ENCODE measurements around the gene OLA1.

The OLA1 gene

DNA sequence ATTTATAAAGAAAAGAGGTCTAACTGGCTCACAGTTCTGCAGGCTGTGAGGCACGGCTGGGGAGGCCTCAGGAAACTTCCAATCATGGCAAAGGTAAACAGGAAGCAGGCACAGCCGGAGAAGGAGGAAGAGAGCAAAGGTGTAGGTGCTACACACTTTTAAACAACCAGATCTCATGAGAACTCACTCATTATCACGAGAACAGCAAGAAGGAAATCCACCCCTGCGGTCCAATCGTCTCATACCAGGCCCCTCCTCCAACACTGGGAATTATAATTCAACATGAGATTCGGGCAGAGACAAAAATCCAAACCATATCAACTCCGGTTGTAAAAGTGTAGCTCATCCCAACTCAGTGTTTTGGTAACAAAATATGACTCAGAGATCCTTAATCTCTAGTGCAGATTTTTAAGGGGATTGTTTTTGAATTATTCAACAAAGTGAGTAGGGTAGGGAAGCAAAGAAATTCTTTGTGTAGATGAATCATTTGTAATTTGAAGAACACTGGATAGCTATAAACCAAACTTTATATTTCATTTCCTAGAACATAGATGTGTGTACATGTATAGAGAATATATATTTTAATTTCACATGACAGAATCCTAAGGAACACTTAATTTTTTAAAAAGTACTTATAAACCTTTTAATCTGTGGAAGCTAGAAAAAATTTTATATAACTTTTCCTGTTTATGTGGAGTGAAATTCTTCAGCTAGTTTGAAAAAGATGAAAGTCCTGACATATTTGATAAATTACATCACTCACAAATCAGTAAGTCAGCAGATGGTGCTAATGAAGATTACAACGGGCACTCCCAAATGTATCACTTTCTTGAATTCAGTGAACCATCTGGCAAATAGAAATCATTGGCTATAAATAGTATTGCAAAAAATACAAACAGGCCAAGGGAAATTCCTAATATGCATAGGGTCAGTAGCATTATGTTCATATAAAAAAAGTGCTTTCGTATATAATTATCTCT, 130.1 kb downstream of the OLA1 start:
- DNase-seq: no peak

DNA sequence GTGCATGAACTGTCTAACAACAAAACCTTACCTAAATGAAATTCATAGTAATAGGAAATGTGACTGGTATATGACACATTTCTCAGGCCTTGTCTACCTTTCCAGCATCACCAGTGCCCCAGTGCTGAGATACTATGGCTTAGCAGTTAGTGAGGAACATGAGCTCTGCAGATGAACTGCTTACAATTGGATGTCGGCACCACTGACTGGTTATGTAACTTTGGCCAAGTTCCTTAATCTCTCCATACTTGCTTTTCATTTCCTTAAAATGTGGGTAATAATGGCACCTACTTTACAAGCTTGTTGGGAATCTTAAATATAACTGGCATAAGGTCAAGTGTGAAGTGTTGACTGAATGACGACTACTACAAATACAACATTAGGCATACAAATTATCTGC, 136.3 kb downstream of the OLA1 start:
- DNase-seq: no peak

DNA sequence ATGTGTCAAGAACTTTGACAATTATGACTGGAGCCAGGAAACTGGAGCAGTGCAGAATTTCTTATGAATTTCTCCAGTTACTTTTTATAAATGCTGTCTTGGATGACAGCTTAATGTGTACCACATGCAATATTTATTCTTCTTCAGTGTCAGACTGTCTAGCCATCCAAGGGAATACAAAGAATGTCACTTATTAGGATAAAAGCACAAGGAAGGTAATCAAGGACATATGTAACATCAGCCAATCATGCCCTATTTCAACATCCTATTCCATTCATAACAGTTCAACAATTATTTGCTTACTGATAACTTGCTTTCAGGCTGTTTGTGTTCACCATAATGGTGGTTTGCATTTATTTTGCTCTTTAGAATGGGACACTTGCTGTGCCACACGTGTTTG, 139.8 kb downstream of the OLA1 start:
- no peak for DNase-seq

DNA sequence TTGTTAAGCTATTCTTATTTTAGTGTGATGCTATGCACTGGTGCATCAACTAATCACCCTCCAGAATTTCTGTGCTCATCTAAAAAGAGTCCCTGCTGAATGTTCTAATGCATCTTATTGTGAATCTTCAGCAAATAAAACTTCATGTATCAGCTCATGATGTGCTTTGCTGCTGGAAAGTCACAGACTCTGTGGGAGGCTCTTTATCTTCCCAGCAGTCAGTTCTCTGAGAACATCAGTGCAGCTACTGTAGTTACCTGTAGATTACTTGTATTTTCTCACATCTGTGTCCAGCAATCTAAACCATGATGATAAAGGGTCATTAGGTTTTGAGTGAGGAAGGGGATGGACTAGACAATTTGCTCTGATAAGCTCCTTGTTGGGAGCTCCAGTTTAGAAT, 141.6 kb downstream of the OLA1 start:
- DNase-seq: no peak

DNA sequence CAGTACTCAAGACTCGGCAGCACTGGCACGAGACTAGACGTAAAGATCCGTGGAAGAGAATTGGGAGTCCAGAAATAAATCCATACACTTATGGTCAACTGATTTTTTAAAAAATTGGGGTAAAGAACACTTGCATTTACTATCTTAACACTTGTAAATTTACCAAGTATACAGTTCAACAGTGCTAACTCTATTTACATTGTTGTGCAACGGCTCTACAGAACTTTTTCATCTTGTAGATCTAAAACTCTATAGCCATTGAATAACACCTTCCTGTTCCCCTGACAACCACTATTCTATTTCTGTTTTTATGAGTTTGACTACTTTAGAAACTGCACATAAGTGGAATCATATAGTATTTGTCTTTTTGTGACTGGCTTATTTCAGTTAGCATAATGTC, 153.8 kb downstream of the OLA1 start:
- DNase-seq: no peak

DNA sequence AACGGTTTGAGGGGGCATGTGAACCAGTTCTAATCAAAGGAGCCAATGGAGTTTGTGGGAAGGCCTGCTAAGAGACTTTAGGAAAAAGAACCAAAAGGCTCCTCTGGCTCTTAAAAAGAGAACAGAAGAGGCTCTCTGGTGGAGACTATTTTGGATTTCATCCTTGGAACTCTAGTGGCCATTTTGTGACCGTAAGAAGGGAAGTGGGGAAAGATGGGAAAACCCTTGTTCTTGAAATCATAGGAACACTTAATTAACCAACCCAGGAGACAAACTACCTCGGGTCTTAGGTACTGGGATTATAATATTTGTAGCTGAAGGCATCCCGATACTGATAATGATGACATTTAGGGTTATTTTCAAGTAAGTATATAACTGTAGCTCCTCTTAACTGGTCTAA, 157.9 kb downstream of the OLA1 start:
- no peak for DNase-seq

DNA sequence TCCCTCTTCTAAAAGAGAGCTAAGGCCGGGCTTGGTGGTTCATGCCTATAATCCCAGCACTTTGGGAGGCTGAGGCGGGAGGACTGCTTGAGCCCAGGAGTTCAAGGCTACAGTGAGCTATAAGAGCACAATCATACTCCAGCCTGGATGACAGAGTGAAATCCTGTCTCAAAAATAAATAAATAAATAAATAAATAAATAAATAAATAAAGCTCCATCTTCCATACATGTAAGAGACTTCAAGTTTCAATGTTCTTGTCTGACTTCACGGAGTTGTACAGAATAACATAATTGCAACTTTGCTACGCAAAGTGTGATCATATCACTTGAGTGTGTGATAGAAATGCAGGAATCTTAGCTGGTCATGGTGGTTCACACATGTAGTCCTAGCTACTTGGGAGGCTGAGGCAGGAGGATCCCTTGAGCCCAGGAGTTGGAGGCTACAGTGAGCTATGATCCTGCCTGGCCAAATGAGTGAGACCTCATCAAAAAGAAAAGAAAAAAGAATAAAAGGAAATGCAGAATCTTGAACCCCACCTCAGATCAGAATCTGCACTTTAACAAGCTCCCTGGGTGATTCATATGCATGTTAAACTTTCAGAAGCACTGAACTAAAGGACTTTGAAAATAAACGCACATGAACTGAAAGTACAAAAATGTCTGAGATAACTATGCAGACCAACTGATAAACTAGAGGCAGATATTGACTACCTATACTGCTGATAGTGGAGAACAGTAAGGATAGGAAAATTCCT, 159.4 kb downstream of the OLA1 start:
- no peak for DNase-seq

DNA sequence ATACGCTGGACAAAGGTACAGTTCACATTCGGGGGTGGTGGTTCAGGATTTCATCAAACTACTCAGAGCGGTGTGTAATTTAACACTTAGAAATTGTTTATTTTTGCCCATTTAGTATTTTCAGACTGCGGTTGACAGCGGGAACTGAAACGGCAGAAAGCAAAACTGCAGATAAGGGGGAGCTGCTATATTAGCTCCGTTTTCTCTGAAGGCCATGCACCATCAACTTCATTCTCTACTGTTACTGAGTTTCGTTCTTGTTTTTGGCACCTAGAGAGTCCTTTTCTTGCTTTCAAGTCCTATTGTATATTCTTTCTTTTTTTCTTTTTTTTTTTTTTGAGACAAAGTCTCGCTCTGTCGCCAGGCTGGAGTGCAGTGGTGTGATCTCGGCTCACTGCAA, 161.6 kb downstream of the OLA1 start:
- DNase-seq: no peak

DNA sequence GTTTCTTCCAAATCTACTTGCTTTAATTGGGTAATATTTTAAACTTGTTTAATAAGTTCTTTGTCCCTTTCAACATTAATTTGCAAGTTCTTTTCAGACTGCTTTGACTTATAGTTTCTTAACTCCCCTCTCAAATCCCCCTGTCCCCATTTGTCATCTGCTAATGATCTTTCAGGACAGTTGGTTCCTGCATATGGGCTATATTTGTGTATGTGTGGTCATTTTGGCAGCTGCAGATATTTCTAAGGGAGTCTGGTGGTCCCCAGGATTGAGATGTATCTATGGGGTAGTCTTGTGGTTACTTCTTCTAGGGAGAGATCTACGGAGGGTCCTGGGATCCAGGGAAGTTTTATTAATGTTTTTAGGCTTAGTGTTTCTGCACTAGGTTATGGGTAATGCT, 162.6 kb downstream of the OLA1 start:
- DNase-seq: no peak

DNA sequence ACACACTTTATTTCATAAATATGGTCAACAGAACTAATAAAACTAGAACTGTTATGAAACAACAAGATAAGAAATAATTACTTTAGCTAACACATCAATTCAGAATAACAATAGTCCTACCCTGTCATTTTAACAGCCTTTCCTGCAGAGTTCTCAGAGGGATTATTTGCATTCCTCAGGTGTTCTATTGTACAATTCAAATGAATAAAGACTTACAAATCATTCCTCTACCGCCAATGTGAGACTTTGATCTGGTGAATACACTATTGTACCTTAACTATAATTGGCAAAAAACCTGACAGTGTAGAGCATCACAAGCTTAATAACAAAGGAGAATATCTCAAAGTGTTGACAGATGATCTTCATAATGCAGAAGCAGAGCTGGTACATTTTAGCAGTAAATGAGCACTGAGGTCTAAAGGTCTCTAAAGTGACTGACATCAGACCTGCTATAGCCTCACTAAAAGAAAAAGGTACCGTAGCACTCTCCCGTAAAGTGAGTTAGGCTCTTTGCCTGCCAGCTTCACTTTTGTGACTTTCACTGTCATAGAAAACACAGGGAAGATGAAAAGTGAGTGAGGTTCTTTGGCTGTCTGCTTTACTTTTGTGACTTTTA, 164.4 kb downstream of the OLA1 start:
- DNase-seq: no peak

DNA sequence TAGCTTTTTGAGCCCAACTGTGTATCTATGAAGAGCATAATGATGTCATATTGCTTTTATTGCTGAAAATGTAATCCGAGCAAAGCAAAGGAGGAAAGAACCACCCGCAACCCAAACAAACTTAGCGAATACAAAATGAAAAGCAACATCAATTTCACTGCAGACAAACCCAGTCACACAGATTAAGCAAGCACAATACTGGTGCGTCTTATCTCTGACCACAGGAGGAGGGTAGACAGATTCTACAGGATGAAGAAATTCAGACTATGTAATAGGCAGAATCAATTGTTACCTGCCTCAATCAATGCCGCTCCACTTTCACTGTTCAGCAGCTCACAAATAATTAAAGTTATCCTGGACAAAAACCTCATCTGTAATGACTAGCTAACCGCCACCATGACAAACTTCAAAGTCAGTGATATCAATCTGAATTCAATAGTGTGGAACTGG, 167.6 kb downstream of the OLA1 start:
- no peak for DNase-seq

DNA sequence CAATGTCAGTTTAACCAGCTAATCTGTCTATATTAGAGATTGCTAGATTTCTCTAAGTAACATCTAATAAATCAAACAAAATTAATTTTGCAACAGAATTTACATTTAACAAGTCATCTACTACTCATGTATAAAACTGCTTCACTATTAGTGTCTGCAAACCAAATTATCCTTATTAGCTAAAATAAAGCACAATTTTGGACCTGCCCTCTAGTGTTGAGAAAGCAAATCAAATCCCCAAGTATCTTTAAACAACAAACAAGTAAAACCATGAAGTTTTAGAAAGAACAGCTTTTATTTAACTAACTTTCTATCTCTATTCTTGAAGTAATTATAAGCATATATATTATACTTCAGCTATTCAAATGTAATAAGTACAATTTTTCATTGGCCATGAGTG, 170.1 kb downstream of the OLA1 start:
- DNase-seq: no peak

DNA sequence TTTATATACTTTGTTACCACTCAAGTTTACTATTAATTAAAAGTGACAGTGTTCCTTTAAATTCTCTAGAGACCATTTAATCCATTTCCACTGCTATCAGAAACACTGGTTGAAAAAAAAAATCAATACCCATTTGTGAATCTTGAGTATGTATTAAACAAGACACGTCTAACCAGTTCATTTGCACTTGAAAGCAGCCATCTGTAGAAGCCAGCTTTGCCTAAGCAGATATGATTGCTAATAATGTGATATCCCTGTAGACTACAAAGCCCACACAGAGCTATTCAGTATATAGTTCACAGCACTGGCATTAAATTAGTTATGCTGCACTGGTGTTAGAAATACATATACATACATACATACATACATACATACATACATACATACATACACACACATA, 171.4 kb downstream of the OLA1 start:
- no peak for DNase-seq

DNA sequence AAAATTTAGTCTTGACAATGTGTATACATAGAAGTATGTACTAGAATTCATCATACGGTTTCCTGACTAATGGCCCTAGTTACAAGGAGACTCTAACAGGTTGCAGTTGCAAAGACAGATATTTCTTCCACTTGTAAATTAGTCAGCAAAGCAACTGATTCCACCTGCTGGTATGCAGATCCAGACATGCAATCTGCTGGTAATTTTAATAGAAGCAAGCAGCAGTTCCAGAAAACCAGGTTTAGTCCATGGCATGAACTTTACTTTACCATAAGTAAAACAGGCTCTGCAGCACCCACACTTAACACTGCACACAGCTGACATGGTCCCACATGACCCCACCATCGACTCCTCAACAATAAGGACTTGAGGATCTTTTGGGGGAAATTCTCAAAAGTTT, 172.3 kb downstream of the OLA1 start:
- DNase-seq: no peak

DNA sequence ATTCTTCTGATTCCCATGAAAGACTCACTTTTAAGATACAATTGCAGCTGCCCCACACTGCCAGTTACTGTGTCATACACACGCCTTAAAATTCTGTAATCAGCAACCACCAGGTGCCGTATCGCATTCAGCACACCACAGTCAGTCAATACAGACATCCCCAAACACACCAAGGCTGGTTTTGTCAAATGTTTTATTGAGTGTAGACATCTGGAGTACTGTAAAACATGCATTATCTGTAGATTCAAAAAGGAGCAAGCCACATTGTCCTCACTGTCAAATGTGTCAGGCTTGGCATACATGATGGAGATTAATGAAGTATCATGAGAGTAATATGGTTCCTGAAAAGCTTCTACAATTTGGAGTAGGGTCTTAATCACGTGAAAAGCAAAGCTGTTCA, 173.5 kb downstream of the OLA1 start:
- no peak for DNase-seq

DNA sequence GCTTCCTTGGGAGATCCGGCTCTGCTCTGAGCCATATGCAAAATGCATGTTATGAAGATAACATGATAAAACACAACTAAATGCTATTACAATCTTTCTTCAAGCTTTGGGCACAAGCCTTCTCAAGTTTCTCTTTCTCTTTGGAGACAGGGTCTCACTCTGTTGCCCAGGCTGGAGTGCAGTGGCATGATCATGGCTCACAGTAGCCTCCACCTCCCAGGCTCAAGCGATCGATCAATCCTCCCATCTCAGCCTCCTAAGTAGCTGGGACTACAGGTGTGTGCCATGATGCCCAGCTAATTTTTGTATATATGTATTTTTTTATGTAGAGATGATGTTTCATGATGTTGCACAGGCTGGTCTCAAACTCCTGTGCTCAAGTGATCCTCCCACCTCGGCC, 175.5 kb downstream of the OLA1 start:
- DNase-seq: no peak

DNA sequence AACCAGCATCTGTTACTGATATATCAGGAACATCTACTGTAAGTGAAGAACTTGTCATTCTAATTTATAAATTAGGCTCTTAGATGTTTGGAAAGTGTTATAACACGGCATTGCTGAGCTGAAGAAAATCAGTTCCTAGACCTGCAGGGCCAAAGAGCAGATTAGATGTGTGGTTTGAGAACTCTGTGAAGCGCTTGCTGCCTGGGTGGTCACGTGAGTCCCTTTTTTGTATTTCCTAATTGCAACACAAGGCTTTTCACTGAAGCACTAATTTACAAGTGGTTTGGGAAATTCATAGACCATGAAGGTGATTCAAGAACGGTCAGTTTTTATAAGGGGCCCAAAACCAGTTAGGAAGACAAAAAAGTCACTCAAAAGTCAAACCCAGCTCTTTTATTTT, 176.3 kb downstream of the OLA1 start:
- DNase-seq: no peak

DNA sequence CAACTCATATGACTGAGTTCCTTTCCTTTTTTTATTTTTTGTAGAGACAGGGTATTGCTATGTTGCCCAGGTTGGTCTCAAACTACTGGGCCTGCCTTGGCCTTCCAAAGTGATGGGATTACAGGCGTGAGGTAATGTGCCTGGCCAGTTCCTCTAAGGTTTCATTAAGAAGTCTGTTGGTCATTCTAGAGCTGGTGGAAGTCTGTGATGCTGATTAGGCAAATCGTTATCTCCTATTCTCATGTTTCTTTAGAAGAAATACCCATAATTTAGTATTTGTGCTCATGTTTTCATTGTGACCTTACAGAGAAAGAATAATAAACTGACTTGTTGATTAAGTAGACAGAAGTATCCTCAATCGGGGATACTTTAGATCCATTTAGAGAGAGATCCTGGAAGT, 177.0 kb downstream of the OLA1 start:
- no peak for DNase-seq

DNA sequence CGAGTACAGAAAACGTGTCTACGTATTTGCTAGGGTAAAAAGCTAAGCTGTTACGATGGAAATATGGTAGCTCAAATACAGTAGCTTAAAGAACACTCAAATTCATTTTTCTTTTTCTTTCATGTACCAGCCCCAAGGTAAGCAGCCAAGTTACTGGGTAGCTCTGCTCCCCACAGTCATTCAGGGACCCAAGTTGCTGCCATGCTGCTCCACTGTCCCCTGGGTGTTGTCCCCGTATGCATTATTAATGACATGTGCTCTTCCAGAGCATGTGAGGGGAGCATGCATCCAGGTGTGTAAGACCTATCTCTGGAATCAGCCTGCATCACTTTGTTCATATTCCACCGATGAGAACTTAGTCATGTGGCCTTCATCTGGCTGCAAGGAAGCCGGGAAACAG, 178.1 kb downstream of the OLA1 start:
- no peak for DNase-seq

DNA sequence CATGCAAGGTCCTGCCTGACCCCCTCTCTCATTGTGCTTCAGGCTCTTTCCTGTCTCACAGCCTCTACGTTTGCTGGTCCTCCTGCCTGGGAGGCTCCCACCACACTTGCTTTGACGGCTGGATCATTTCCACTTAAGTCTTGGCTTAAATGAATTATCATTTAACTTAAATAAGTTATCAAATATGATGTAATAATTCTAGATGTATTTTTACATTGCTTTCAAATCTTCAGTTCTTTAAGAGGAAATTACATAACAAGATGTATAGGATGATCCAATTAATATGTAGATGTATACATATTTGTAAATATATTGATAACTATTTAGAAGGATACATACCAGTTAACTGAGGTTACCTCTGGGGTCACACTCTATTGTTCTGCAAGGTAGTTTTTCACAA, 180.5 kb downstream of the OLA1 start:
- DNase-seq: no peak

DNA sequence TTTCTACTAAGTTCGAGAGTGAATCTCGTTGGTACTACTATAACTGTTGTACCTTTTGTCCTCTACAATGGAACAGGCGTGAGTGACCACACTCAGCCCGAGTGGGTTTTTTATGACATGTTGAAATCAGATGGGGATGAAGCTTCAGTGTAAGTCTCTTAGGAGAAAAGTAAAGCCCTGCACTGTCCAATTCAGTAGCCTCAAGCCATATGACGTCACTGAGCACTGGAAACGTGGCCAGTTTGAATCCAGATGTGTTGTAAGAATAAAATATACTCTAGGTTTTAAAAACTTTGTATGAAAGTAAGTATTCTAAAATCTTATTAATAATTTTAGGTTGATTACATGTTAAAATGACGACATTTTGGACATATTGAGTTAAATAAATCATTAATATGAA, 181.5 kb downstream of the OLA1 start:
- no peak for DNase-seq

DNA sequence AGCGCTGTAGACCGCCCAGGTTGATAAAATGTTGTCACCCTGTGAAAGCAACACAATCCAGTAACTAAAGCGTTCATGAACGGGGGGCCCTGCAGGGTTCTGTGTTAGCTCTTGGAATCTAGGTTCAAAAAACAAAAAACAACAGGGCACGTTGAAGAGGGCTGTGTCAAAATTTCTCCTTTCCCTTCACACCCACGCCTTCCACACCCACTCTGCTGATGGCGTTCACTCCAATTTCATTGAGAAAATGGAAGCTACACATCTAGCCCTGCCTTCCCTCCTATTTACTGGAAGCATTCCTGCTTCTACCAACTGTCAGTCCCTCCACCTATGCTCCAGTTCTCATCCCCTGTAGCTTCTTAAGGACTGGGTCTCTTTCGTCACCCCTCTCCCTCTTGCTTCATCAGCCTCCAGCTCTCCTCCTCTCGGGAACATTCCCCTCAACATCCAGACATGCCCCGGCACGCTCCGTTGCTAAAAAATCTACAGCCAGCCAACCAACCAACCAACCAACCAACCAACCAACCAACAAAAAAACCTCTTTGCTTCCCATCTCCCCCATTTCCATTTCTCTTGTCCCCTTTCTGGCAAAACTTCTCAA, 184.7 kb downstream of the OLA1 start:
- no peak for DNase-seq

DNA sequence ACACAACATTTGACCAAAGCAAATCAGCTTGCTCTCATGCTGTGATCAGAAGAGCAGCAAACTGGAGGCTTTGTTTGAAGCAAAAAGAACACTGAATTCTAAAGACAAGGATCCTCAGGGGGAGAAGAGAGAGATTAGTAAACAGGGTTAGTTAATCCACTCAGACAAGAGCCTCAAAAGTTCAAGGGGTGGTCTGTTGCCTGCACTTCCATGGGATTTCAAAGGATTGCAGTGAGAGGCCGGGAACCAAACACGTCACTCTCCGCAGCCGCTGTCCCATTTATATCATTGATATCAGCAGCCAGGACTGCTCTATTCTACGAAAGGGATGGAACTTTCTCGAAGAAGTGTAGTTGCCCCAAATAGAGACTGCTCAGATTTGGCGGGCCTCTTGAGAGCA, 185.4 kb downstream of the OLA1 start:
- no peak for DNase-seq

DNA sequence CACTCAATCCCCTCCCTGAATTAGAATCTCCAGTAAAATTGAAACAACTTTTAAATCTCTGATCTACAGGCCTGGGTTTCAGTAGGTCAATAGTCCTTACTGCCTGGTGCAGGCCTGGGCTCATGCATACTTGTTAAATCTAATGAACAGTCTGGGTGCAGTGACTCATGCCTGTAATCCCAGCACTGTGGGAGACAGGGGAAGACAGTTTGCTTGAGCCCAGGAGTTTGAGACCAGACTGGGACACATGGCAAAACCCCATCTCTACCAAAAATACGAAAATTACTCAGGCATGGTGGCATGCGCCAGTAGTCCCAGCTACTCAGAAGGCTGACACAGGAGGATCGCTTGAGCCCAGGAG, 188.5 kb downstream of the OLA1 start:
- DNase-seq: no peak

Measured in CD4-positive, alpha-beta T cell treated with Interferon gamma for 1 hour (primary cell).